H1 (cell line): ENCODE data around the gene PDCD10. TPM values are rescaled to one million over a fixed set of nuclear protein-coding genes. Genes with fewer than 3 reads are reported as not detected.

Experiments
- CTCF ChIA-PET: fragments of 300-600 bp; sonication (Branson Sonifier 250); formaldehyde crosslinking; loops from one replicate; lab custom pipeline; 2021; ENCODE audit not compliant: partially characterized antibody; lab: Charles Lee
- POLR2A ChIA-PET: fragments of 300-600 bp; sonication (Branson Sonifier 250); formaldehyde crosslinking; loops from one replicate; lab custom pipeline; 2021; ENCODE audit warnings: inconsistent platforms; ENCODE audit not compliant: partially characterized antibody; lab: Charles Lee
- DNase-seq, 2 experiments: peaks; one replicate each; pipeline versions ENCODE4 v3.0.0 to v3.0.0-alpha.2; 2010 to 2022; ENCODE audit warnings: low spot score in 2 of 2, low read depth in 1 of 2, mixed read lengths in 1 of 2
- FAIRE-seq: peaks from 2 replicates; lab custom pipeline; 2011; peaks lifted over from hg19 to GRCh38; lab: Jason Lieb, UNC
- H2AFZ ChIP-seq: 2 replicates; pipeline ENCODE4 v1.8.1; 2012; ENCODE audit warnings: low read length, inconsistent platforms
- H2AK5ac ChIP-seq: 2 replicates; pipeline ENCODE4 v1.6.1; 2013; ENCODE audit warnings: low read depth, low read length
- H2BK120ac ChIP-seq: replicated peaks from 2 replicates; pipeline ENCODE3; 2013; ENCODE audit warnings: low read depth, low read length, inconsistent platforms
- H2BK12ac ChIP-seq: 2 replicates; pipeline ENCODE4 v1.6.1; 2013; ENCODE audit warnings: low read depth, low read length
- H2BK15ac ChIP-seq: 2 replicates; pipeline ENCODE4 v1.6.1; 2013; ENCODE audit warnings: low read length
- H2BK20ac ChIP-seq: 2 replicates; pipeline ENCODE4 v1.6.1; 2013; ENCODE audit warnings: low read length
- H2BK5ac ChIP-seq: 2 replicates; pipeline ENCODE4 v1.6.1; 2013; ENCODE audit warnings: low read depth, low read length
- H3K14ac ChIP-seq: 2 replicates; pipeline ENCODE4 v1.6.1; 2013; ENCODE audit warnings: inconsistent platforms; ENCODE audit not compliant: insufficient read length
- H3K18ac ChIP-seq: 2 replicates; pipeline ENCODE4 v1.6.1; 2013; ENCODE audit warnings: low read length; ENCODE audit errors: extremely low read depth
- H3K23ac ChIP-seq: 2 replicates; pipeline ENCODE4 v1.6.1; 2013; ENCODE audit warnings: inconsistent platforms; ENCODE audit not compliant: insufficient read length
- H3K23me2 ChIP-seq: 2 replicates; pipeline ENCODE4 v1.6.1; 2013; ENCODE audit warnings: low read depth, low read length
- H3K27ac ChIP-seq: 2 replicates; pipeline ENCODE4 v1.6.1; 2011; ENCODE audit warnings: low read depth, low read length, inconsistent platforms
- H3K27me3 ChIP-seq, 4 experiments: replicated peaks in 1 of 4; 1 replicate in 1 of 4; 2 replicates in 3 of 4; pipeline versions ENCODE4 v1.6.1 to v1.8.1; 2011 to 2013; ENCODE audit warnings: low read length in 3 of 4, mild to moderate bottlenecking in 3 of 4, inconsistent platforms in 2 of 4, mixed read lengths in 2 of 4, moderate library complexity in 1 of 4; ENCODE audit not compliant: control insufficient read depth in 3 of 4, insufficient read depth in 3 of 4; ENCODE audit errors: extremely low read depth in 1 of 4
- H3K36me3 ChIP-seq, 4 experiments: 2 replicates each; pipeline versions ENCODE4 v1.6.1 to v1.8.1; 2011 to 2013; ENCODE audit warnings: mild to moderate bottlenecking in 4 of 4, low read length in 3 of 4, moderate library complexity in 2 of 4, control low read depth in 1 of 4, inconsistent platforms in 1 of 4; ENCODE audit not compliant: insufficient read depth in 4 of 4, control insufficient read depth in 2 of 4
- H3K4ac ChIP-seq: replicated peaks from 2 replicates; pipeline ENCODE3; 2013; ENCODE audit warnings: low read length, low read depth, mixed read lengths, inconsistent platforms; ENCODE audit not compliant: insufficient read length
- H3K4me1 ChIP-seq, 4 experiments: replicated peaks in 1 of 4; 1 replicate in 1 of 4; 2 replicates in 3 of 4; pipeline versions ENCODE4 v1.6.1 to v1.8.1; 2011 to 2013; ENCODE audit warnings: low read length in 3 of 4, inconsistent platforms in 2 of 4, mixed read lengths in 1 of 4; ENCODE audit not compliant: insufficient read depth in 4 of 4, control insufficient read depth in 3 of 4
- H3K4me2 ChIP-seq, 2 experiments: 2 replicates each; pipeline versions ENCODE4 v1.6.1 to v1.8.1; 2011 to 2013; ENCODE audit warnings: low read depth in 2 of 2, low read length in 2 of 2, control low read depth in 1 of 2, inconsistent platforms in 1 of 2, mild to moderate bottlenecking in 1 of 2; ENCODE audit not compliant: insufficient read depth in 1 of 2
- H3K4me3 ChIP-seq, 4 experiments: fragments of 200-600, 300-600 bp in 1 of 4; sonication (generic), shearing (Covaris generic), sonication (Bioruptor Twin) in 1 of 4; 2 replicates each; pipeline versions ENCODE4 v1.5.1 to v1.8.1; 2011 to 2016; ENCODE audit warnings: low read length in 4 of 4, low read depth in 3 of 4, control low read depth in 2 of 4, inconsistent platforms in 2 of 4, mild to moderate bottlenecking in 2 of 4, mixed read lengths in 1 of 4, moderate library complexity in 1 of 4; ENCODE audit not compliant: insufficient read depth in 2 of 4; ENCODE audit errors: extremely low read depth in 1 of 4
- H3K56ac ChIP-seq: replicated peaks from 2 replicates; pipeline ENCODE3; 2013; ENCODE audit warnings: low read depth, mild to moderate bottlenecking, mixed read lengths, low read length, inconsistent platforms; ENCODE audit not compliant: insufficient read length
- H3K79me1 ChIP-seq: 2 replicates; pipeline ENCODE4 v1.6.1; 2013; ENCODE audit warnings: low read depth, low read length, control low read depth
- H3K79me2 ChIP-seq, 2 experiments: 2 replicates each; pipeline versions ENCODE4 v1.6.1 to v1.8.1; 2012 to 2013; ENCODE audit warnings: low read length in 2 of 2, mild to moderate bottlenecking in 2 of 2, inconsistent platforms in 1 of 2; ENCODE audit not compliant: insufficient read depth in 2 of 2, control insufficient read depth in 1 of 2
- H3K9ac ChIP-seq, 4 experiments: replicated peaks in 1 of 4; 1 replicate in 1 of 4; 2 replicates in 3 of 4; pipeline versions ENCODE4 v1.6.1 to v1.8.1; 2011 to 2013; ENCODE audit warnings: low read depth in 3 of 4, low read length in 3 of 4, control low read depth in 2 of 4, mild to moderate bottlenecking in 2 of 4, moderate library complexity in 2 of 4, inconsistent platforms in 1 of 4; ENCODE audit errors: extremely low read depth in 1 of 4
- H3K9me3 ChIP-seq, 2 experiments: 2 replicates each; pipeline versions ENCODE4 v1.6.1 to v1.8.1; 2012 to 2013; ENCODE audit warnings: mild to moderate bottlenecking in 2 of 2, moderate library complexity in 2 of 2, control low read depth in 1 of 2, inconsistent platforms in 1 of 2, low read depth in 1 of 2, low read length in 1 of 2, mixed read lengths in 1 of 2; ENCODE audit not compliant: insufficient read depth in 2 of 2
- H4K20me1 ChIP-seq, 2 experiments: replicated peaks in 1 of 2; 2 replicates each; pipeline versions ENCODE3 to v1.8.1; 2011 to 2013; ENCODE audit warnings: inconsistent platforms in 2 of 2, low read length in 2 of 2, mild to moderate bottlenecking in 1 of 2; ENCODE audit not compliant: insufficient read depth in 2 of 2, control insufficient read depth in 1 of 2
- H4K5ac ChIP-seq: 2 replicates; pipeline ENCODE4 v1.6.1; 2013; ENCODE audit warnings: low read length, low read depth, mixed read lengths, inconsistent platforms; ENCODE audit not compliant: insufficient read length
- H4K8ac ChIP-seq: 2 replicates; pipeline ENCODE4 v1.8.0; 2013; ENCODE audit warnings: mild to moderate bottlenecking, moderate library complexity, low read length, inconsistent platforms; ENCODE audit not compliant: insufficient read depth; ENCODE audit errors: extremely low read depth
- H4K91ac ChIP-seq: replicated peaks from 2 replicates; pipeline ENCODE3; 2013; ENCODE audit warnings: low read length, mixed read lengths, inconsistent platforms; ENCODE audit not compliant: insufficient read length
- CEBPB ChIP-seq: IDR thresholded peaks from 2 replicates; pipeline ENCODE4 v1.6.1; 2012; ENCODE audit warnings: low read depth, low read length
- FOSL1 ChIP-seq: IDR thresholded peaks from 2 replicates; pipeline ENCODE4 v1.6.1; 2011; ENCODE audit warnings: mild to moderate bottlenecking, low read depth, low read length, moderate library complexity; ENCODE audit not compliant: insufficient read depth
- GTF2F1 ChIP-seq: IDR thresholded peaks from 2 replicates; pipeline ENCODE4 v1.6.1; 2012; ENCODE audit warnings: low read depth, low read length, improper control_type of control experiment, borderline replicate concordance
- MAFK ChIP-seq: IDR thresholded peaks from 2 replicates; pipeline ENCODE4 v1.6.1; 2012; ENCODE audit warnings: low read depth, mild to moderate bottlenecking, improper control_type of control experiment, low read length
- RXRA ChIP-seq: IDR thresholded peaks from 2 replicates; pipeline ENCODE4 v1.6.1; 2011; ENCODE audit warnings: low read depth, mild to moderate bottlenecking, low read length, moderate library complexity; ENCODE audit not compliant: insufficient read depth
- WGBS, 2 experiments: shearing (Covaris generic) in 1 of 2; methylation state at CpG; one replicate each; pipeline versions ENCODE4 v1.1.6 to v1.1.7; 2013 to 2015; ENCODE audit warnings: low lambda C conversion rate in 2 of 2, mixed read lengths in 2 of 2, inconsistent platforms in 1 of 2, low coverage in 1 of 2, missing lambda C conversion rate in 1 of 2; ENCODE audit not compliant: insufficient replicate concordance in 2 of 2, insufficient coverage in 1 of 2, insufficient read length in 1 of 2; ENCODE audit errors: extremely low coverage in 1 of 2, missing lambda C conversion rate in 1 of 2; 5-methylcytosine and 5-hydroxymethylcytosine counted together
- polyA plus RNA-seq, 7 experiments: library from polyadenylated mRNA; depleted of rRNA in 3 of 7; stranded (reverse) in 5 of 7; unstranded in 2 of 7; fragments of >200 nt in 5 of 7; fragments of 200-250 nt in 2 of 7; gene quantifications; 1 replicate in 5 of 7; 2 replicates in 1 of 7; 4 replicates in 1 of 7; pipeline versions ENCODE4 v1.2.1 to v1.2.3, GENCODE V29; 2011 to 2013; ENCODE audit warnings: missing spikeins in 2 of 7, mixed read lengths in 2 of 7
- total RNA-seq: library from RNA; stranded (reverse); fragmentation: NEBNext Ultra II Directional; extraction: Animal tissue kit (Norgen Biotek cat#: 25700); gene quantifications from 2 replicates; pipeline ENCODE4 v1.2.1, GENCODE V29; 2021

The PDCD10 gene
- total and polyA plus RNA-seq, 2 of the 8 experiments (the other 6 are each of a cell fraction or from before 2014, with no cell fraction given), result 52.0 to 76.6 TPM

GRCh38 chr3:167743799-167744198 is 9.1 kb upstream of the PDCD10 start:
- Histone ChIP-seq H2BK120ac (no peak overlapping the region), H3K4me2 (no peak overlapping the region), H3K18ac (no peak overlapping the region), H3K79me1 (no peaks in the 10 kb centered on the region), H3K9ac (no peak overlapping the region), H3K79me2 (peaks cover 0 to 15% of the 10 kb centered on the region in 2 experiments; a peak in 2 of 4 replicates), H2AFZ (no peak overlapping the region), H3K4me1 (no peaks in the 10 kb centered on the region), H3K27ac (no peak overlapping the region), H4K91ac (no peak overlapping the region), H2BK5ac (no peak overlapping the region), H3K56ac (no peak overlapping the region), H3K23ac (no peak overlapping the region), H3K4me3 (no peak overlapping the region), H3K27me3 (no peaks in the 10 kb centered on the region), H3K4ac (no peak overlapping the region), H3K23me2 (no peaks in the 10 kb centered on the region), H4K20me1 (no peaks in the 10 kb centered on the region), H3K9me3 (no peaks in the 10 kb centered on the region), H2BK12ac (no peak overlapping the region), H2BK15ac (no peak overlapping the region), H3K14ac (no peak overlapping the region), H3K36me3 (no peaks in the 10 kb centered on the region; a peak in 1 of 8 replicates), H4K8ac (no peak overlapping the region), H4K5ac (no peak overlapping the region), H2AK5ac (no peak overlapping the region), H2BK20ac (no peak overlapping the region)
- CTCF ChIA-PET, result interaction anchor here (1.6 kb wide), 1 partner anchor 13 kb away, joined by 5 read pairs; no protein-coding TSS in a partner anchor
- 86% methylated on average over 2 of the region's 2 CpGs; no CpG with 5 or more reads in 1 of the 2 experiments for WGBS, 2 experiments
- TF ChIP-seq MAFK (no peak), RXRA (no peak), CEBPB (no peak), GTF2F1 (no peak), FOSL1 (no peak)
- POLR2A ChIA-PET, result no interaction called here
- no peak for DNase-seq
- no peak for FAIRE-seq
